PFSK-1 (cell line): ENCODE results near the gene ATRN.

ENCODE experiments used
- FOXP2 ChIP-seq: optimal IDR thresholded peaks from 2 replicates; pipeline ENCODE3; 2011; ENCODE audit warnings: borderline replicate concordance, control low read depth, inconsistent platforms; ENCODE audit not compliant: insufficient read depth; ENCODE audit errors: extremely low read length, extremely low read depth
- POLR2AphosphoS5 ChIP-seq: IDR thresholded peaks from 2 replicates; pipeline ENCODE4 v1.6.1; 2012; ENCODE audit warnings: low read depth, mild to moderate bottlenecking, control low read depth, low read length, moderate library complexity
- REST ChIP-seq, 2 experiments: IDR thresholded peaks; 2 replicates each; pipeline versions ENCODE4 v1.6.1 to v1.8.0; 2011 to 2012; ENCODE audit warnings: low read depth in 2 of 2, low read length in 2 of 2, control low read depth in 1 of 2, inconsistent platforms in 1 of 2, mild to moderate bottlenecking in 1 of 2, moderate library complexity in 1 of 2; ENCODE audit not compliant: insufficient read depth in 1 of 2
- SIN3A ChIP-seq: IDR thresholded peaks from 2 replicates; pipeline ENCODE4 v1.6.1; 2012; ENCODE audit warnings: mild to moderate bottlenecking, low read length, moderate library complexity, borderline replicate concordance; ENCODE audit not compliant: insufficient read depth
- TAF1 ChIP-seq: IDR thresholded peaks from 2 replicates; pipeline ENCODE4 v1.6.1; 2012; ENCODE audit warnings: low read length, control low read depth, borderline replicate concordance; ENCODE audit not compliant: insufficient read depth

The ATRN gene

GRCh38 chr20:3541887-3542721 lies 71.3 kb downstream of the ATRN start:
- TF ChIP-seq FOXP2 = no peak
- no peak for TF ChIP-seq POLR2AphosphoS5
- no peak for TF ChIP-seq TAF1
- TF ChIP-seq REST (IDR thresholded peaks at IDR 0.05; ENCODE audit: insufficient read depth in 1 of 2, low read depth in 2 of 2, low read length in 2 of 2) = no peak
- no peak for TF ChIP-seq SIN3A

GRCh38 chr20:3543901-3544507 lies 73.2 kb downstream of the ATRN start:
- TF ChIP-seq FOXP2 = no peak
- no peak for TF ChIP-seq POLR2AphosphoS5
- no peak for TF ChIP-seq REST (IDR thresholded peaks at IDR 0.05; ENCODE audit: insufficient read depth in 1 of 2, low read depth in 2 of 2, low read length in 2 of 2)
- no peak for TF ChIP-seq SIN3A
- no peak for TF ChIP-seq TAF1

GRCh38 chr20:3545401-3545925 lies 74.6 kb downstream of the ATRN start:
- no peak for TF ChIP-seq FOXP2
- TF ChIP-seq SIN3A = no peak
- no peak for TF ChIP-seq POLR2AphosphoS5
- no peak for TF ChIP-seq REST (IDR thresholded peaks at IDR 0.05; ENCODE audit: insufficient read depth in 1 of 2, low read depth in 2 of 2, low read length in 2 of 2)
- no peak for TF ChIP-seq TAF1

- no peak for TF ChIP-seq POLR2AphosphoS5
- no peak for TF ChIP-seq SIN3A
- no peak for TF ChIP-seq REST (IDR thresholded peaks at IDR 0.05; ENCODE audit: insufficient read depth in 1 of 2, low read depth in 2 of 2, low read length in 2 of 2)
- no peak for TF ChIP-seq TAF1
- TF ChIP-seq FOXP2 = no peak
Observed at GRCh38 chr20:3547906-3548305, 77.1 kb downstream of the ATRN start.
